HepG2 (cell line): ENCODE measurements around the gene TESK1. TPM values are rescaled to one million over a fixed set of nuclear protein-coding genes. Genes with fewer than 3 reads are reported as not detected.

Source experiments
- BRD4 ChIP-seq: sonication (generic); formaldehyde crosslinking; IDR thresholded peaks from 2 replicates; pipeline ENCODE4 v1.4.0; 2020; ENCODE audit warnings: missing genetic modification reagents
- DR1 ChIP-seq: sonication (generic); formaldehyde crosslinking; IDR thresholded peaks from 2 replicates; pipeline ENCODE4 v1.8.0; 2021; ENCODE audit warnings: mild to moderate bottlenecking, missing genetic modification reagents, inconsistent platforms
- E2F1 ChIP-seq: sonication (generic); formaldehyde crosslinking; IDR thresholded peaks from 2 replicates; pipeline ENCODE4 v1.5.0; 2020; ENCODE audit warnings: missing genetic modification reagents
- ETV6 ChIP-seq: sonication (generic); formaldehyde crosslinking; conservative IDR thresholded peaks from 2 replicates; pipeline ENCODE4 v1.4.0; 2020; ENCODE audit warnings: missing genetic modification reagents
- FOXA1 ChIP-seq, 2 experiments: fragments of 450-650 bp in 1 of 2; sonication (generic) in 1 of 2; formaldehyde crosslinking in 1 of 2; IDR thresholded peaks; 2 replicates each; pipeline versions ENCODE4 v1.4.0 to v1.6.1; 2016 to 2020; ENCODE audit warnings: missing genetic modification reagents in 1 of 2
- GABPA ChIP-seq, 2 experiments: IDR thresholded peaks; 2 replicates each; pipeline ENCODE4 v1.6.1; 2011 to 2016; ENCODE audit warnings: low read depth in 2 of 2, low read length in 1 of 2, missing biosample characterization in 1 of 2, missing genetic modification characterization in 1 of 2
- GRHL1 ChIP-seq: sonication (generic); formaldehyde crosslinking; conservative IDR thresholded peaks from 2 replicates; pipeline ENCODE4 v1.8.0; 2022; ENCODE audit warnings: missing genetic modification reagents
- GTF3A ChIP-seq: sonication (generic); formaldehyde crosslinking; conservative IDR thresholded peaks from 2 replicates; pipeline ENCODE4 v1.4.0; 2020; ENCODE audit warnings: mild to moderate bottlenecking, missing genetic modification reagents
- HNRNPK ChIP-seq: fragments of 200-400 bp; formaldehyde crosslinking; IDR thresholded peaks from 2 replicates; pipeline ENCODE4 v1.6.1; 2018; ENCODE audit warnings: low read length, low read depth, moderate library complexity, mild to moderate bottlenecking; ENCODE audit not compliant: poor library complexity, severe bottlenecking
- MAF1 ChIP-seq: sonication (generic); formaldehyde crosslinking; IDR thresholded peaks from 2 replicates; pipeline ENCODE4 v1.5.0; 2020; ENCODE audit warnings: missing genetic modification reagents, borderline replicate concordance
- MAFK ChIP-seq, 2 experiments: IDR thresholded peaks in 1 of 2; conservative IDR thresholded peaks in 1 of 2; 2 replicates each; pipeline ENCODE4 v1.6.1; 2011; ENCODE audit warnings: improper control_type of control experiment in 2 of 2, low read length in 2 of 2
- PITX1 ChIP-seq: sonication (generic); formaldehyde crosslinking; IDR thresholded peaks from 2 replicates; pipeline ENCODE4 v1.5.1; 2020; ENCODE audit warnings: mild to moderate bottlenecking, missing genetic modification reagents
- SP1 ChIP-seq, 2 experiments: fragments of 450-650 bp in 1 of 2; sonication (generic) in 1 of 2; formaldehyde crosslinking in 1 of 2; IDR thresholded peaks; 2 replicates each; pipeline versions ENCODE4 v1.4.0 to v1.6.1; 2016 to 2020; ENCODE audit warnings: missing genetic modification reagents in 1 of 2
- SP5 ChIP-seq: IDR thresholded peaks from 2 replicates; pipeline ENCODE4 v1.6.1; 2016; ENCODE audit warnings: low read depth, borderline replicate concordance
- SRSF1 ChIP-seq: fragments of 200-400 bp; formaldehyde crosslinking; optimal IDR thresholded peaks from 2 replicates; pipeline ENCODE3; 2017; ENCODE audit warnings: mild to moderate bottlenecking, low read depth, low read length, moderate library complexity
- THYN1 ChIP-seq: sonication (generic); formaldehyde crosslinking; IDR thresholded peaks from 2 replicates; pipeline ENCODE4 v1.8.1; 2023; ENCODE audit warnings: low read depth, mild to moderate bottlenecking, moderate library complexity, missing genetic modification reagents, borderline replicate concordance
- ZBTB33 ChIP-seq: sonication (generic); formaldehyde crosslinking; IDR thresholded peaks from 2 replicates; pipeline ENCODE4 v1.4.0; 2020; ENCODE audit warnings: missing genetic modification reagents
- ZMYM4 ChIP-seq: sonication (generic); formaldehyde crosslinking; IDR thresholded peaks from 2 replicates; pipeline ENCODE4 v1.8.1; 2023; ENCODE audit warnings: mild to moderate bottlenecking, missing genetic modification reagents
- ZNF143 ChIP-seq: sonication (generic); formaldehyde crosslinking; IDR thresholded peaks from 2 replicates; pipeline ENCODE4 v1.4.0; 2020; ENCODE audit warnings: missing genetic modification reagents
- ZNF33B ChIP-seq: sonication (generic); formaldehyde crosslinking; IDR thresholded peaks from 2 replicates; pipeline ENCODE4 v1.5.1; 2020; ENCODE audit warnings: mild to moderate bottlenecking, missing genetic modification reagents
- ZNF589 ChIP-seq: sonication (generic); formaldehyde crosslinking; conservative IDR thresholded peaks from 2 replicates; pipeline ENCODE4 v1.8.0; 2022; ENCODE audit warnings: mild to moderate bottlenecking, moderate library complexity, missing genetic modification reagents
- ZNF710 ChIP-seq: sonication (generic); formaldehyde crosslinking; IDR thresholded peaks from 2 replicates; pipeline ENCODE4 v1.5.0; 2020; ENCODE audit warnings: mild to moderate bottlenecking, missing genetic modification reagents, borderline replicate concordance
- ZNF83 ChIP-seq: sonication (generic); formaldehyde crosslinking; IDR thresholded peaks from 2 replicates; pipeline ENCODE4 v1.4.0; 2020; ENCODE audit warnings: missing genetic modification reagents, mild to moderate bottlenecking, borderline replicate concordance
- polyA plus RNA-seq, 8 experiments: library from polyadenylated mRNA; depleted of rRNA in 3 of 8; stranded (reverse) in 7 of 8; unstranded in 1 of 8; fragments of >200 nt; fragmentation: Illumina TruSeq in 4 of 8; extraction: Trizol in 4 of 8; gene quantifications; 2 replicates each; pipeline versions ENCODE4 v1.2.1 to v1.2.3, GENCODE V29; 2011 to 2016; ENCODE audit warnings: low read depth in 4 of 8, missing spikeins in 1 of 8, mixed read lengths in 1 of 8; ENCODE audit not compliant: insufficient read depth in 1 of 8
- total RNA-seq, 5 experiments: library from RNA; depleted of rRNA; stranded (reverse); fragments of >200 nt; fragmentation: Illumina TruSeq; extraction: Trizol; gene quantifications; 2 replicates each; pipeline ENCODE4 v1.2.3, GENCODE V29; 2016; ENCODE audit warnings: low read depth in 1 of 5

Gene TESK1
- total and polyA plus RNA-seq, 2 of the 13 experiments (the other 11 are each of a cell fraction or from before 2014, with no cell fraction given) = 7.3 to 13.6 TPM

GRCh38 chr9:35603986-35604577 lies 980 bp upstream of the TESK1 start (continued):
- no peak for TF ChIP-seq GRHL1
- TF ChIP-seq ZNF143 (CRISPR knock-in tag) = peak; percentile 69
- no peak for TF ChIP-seq ZNF33B
- no peak for TF ChIP-seq FOXA1 (IDR thresholded peaks at IDR 0.05)
- TF ChIP-seq FOXA1 (CRISPR knock-in tag; IDR thresholded peaks at IDR 0.05) = no peak
- TF ChIP-seq HNRNPK = no peak
- TF ChIP-seq ETV6 = 0 out of 2 replicates have a peak, but pooled peaks have one; percentile 55
- 0 out of 2 replicates have a peak, but pooled peaks have one; percentile 45 for TF ChIP-seq GTF3A (CRISPR knock-in tag)
- no peak for TF ChIP-seq THYN1 (CRISPR knock-in tag)
- TF ChIP-seq ZBTB33 (CRISPR knock-in tag) = peak; percentile 55
- TF ChIP-seq ZNF83 = no peak
- no peak for TF ChIP-seq ZNF710 (CRISPR knock-in tag)
- no peak; the same call in 1 of the 2 replicates for TF ChIP-seq MAF1 (CRISPR knock-in tag)
- peak; percentile 57; the same call in 1 of the 2 replicates for TF ChIP-seq SP5 (CRISPR knock-in tag)
- peak; percentile 100 for TF ChIP-seq ZMYM4
- no peak for TF ChIP-seq SRSF1
- TF ChIP-seq SP1 (IDR thresholded peaks at IDR 0.05) = no peak
- no peak; the same call in 1 of the 2 replicates for TF ChIP-seq SP1 (CRISPR knock-in tag; IDR thresholded peaks at IDR 0.05)
- TF ChIP-seq BRD4 (CRISPR knock-in tag) = no peak
- peak; percentile 99 for TF ChIP-seq DR1 (CRISPR knock-in tag)
- TF ChIP-seq PITX1 (CRISPR knock-in tag) = no peak
- no peak for TF ChIP-seq E2F1 (CRISPR knock-in tag)
- no peak for TF ChIP-seq MAFK (conservative IDR thresholded peaks at IDR 0.05 in 1 of 2, IDR thresholded peaks at IDR 0.05 in 1 of 2; ENCODE audit: low read length in 2 of 2)
- peak; percentile 66 for TF ChIP-seq GABPA (IDR thresholded peaks at IDR 0.05; ENCODE audit: low read depth, low read length)
- peak; percentile 90 for TF ChIP-seq GABPA (CRISPR knock-in tag; IDR thresholded peaks at IDR 0.05; ENCODE audit: low read depth)
- peak; percentile 33; the same call in 1 of the 2 replicates for TF ChIP-seq ZNF589 (CRISPR knock-in tag)
